Measurements from ENCODE around the gene KCNQ1. TPM values are rescaled to one million over a fixed set of nuclear protein-coding genes. Genes with fewer than 3 reads are reported as not detected.

Gene KCNQ1
- total and polyA plus RNA-seq, 9 of the 15 experiments (the other 6 are each of a cell fraction or from before 2014, with no cell fraction given) = 0.44 TPM; not detected in 8

- TF ChIP-seq, protein P1, sequence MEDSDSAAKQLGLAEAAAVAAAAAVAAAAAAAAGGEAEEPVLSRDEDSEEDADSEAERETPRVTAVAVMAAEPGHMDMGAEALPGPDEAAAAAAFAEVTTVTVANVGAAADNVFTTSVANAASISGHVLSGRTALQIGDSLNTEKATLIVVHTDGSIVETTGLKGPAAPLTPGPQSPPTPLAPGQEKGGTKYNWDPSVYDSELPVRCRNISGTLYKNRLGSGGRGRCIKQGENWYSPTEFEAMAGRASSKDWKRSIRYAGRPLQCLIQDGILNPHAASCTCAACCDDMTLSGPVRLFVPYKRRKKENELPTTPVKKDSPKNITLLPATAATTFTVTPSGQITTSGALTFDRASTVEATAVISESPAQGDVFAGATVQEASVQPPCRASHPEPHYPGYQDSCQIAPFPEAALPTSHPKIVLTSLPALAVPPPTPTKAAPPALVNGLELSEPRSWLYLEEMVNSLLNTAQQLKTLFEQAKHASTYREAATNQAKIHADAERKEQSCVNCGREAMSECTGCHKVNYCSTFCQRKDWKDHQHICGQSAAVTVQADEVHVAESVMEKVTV (CRISPR knock-in tag; IDR thresholded peaks at IDR 0.05) = no peak
- TF ChIP-seq MEF2A (IDR thresholded peaks at IDR 0.05; ENCODE audit: control insufficient read depth, low read depth, low read length) (peak; percentile 87), TCF3 (CRISPR knock-in tag; IDR thresholded peaks at IDR 0.05) (peak; percentile 67), TAF7 (tag; IDR thresholded peaks at IDR 0.05) (no peak), ZNF717 (CRISPR knock-in tag; IDR thresholded peaks at IDR 0.05) (no peak), HNRNPLL (IDR thresholded peaks at IDR 0.05; ENCODE audit: low read depth, low read length, poor library complexity, severe bottlenecking) (no peak), TEAD1 (CRISPR knock-in tag; IDR thresholded peaks at IDR 0.05) (no peak), HIVEP1 (CRISPR knock-in tag; IDR thresholded peaks at IDR 0.05) (no peak)
Observed at GRCh38 chr11:2740275-2740940, 295.6 kb downstream of the KCNQ1 start (continued).

DNA sequence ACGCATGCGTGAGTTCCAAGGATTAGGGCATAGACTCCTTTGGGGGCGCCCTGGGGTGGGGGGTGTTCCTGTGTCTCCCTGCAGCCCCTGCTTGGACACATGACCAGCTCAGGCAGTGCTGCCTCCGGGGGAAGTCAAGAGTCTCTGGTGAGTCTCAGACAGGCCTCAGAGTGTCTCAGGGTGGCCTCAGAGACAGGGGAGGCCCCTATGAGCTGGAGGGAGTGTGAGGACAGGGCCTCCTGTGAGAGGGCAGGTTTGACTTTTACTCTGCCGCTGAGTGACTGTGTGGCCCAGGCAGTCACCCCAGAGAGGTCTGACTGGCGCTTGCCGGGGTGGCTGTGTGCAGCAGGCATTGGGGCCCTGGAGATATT lies 296.2 kb downstream of the KCNQ1 start:
- POLR2A ChIA-PET = interaction anchor here (0.7 kb wide), 1 partner anchor 25 kb away, joined by 3 read pairs; no protein-coding TSS in a partner anchor
- CTCF ChIA-PET (ENCODE audit: low intra/inter-chr PET ratio) = no interaction called here
- Histone ChIP-seq H3K9me3 (replicated peaks; ENCODE audit: control insufficient read depth, insufficient read depth, low read depth, low read length) (no peaks in the 10 kb centered on the region), H4K20me1 (replicated peaks; ENCODE audit: control insufficient read depth, insufficient read depth, low read length) (no peaks in the 10 kb centered on the region), H3K4me2 (ENCODE audit: insufficient read depth, low read length) (0 out of 2 replicates have a peak overlapping the region, but pooled peaks have one; percentile 30), H3K9me1 (ENCODE audit: control insufficient read depth, insufficient read depth, low read length) (no peaks in the 10 kb centered on the region), H2AFZ (ENCODE audit: low read depth, low read length) (peak overlapping the region; percentile 88), H3K4me3 (no peak overlapping the region), H3K9ac (ENCODE audit: insufficient read depth in 1 of 2, low read depth in 2 of 2, low read length in 2 of 2) (peak overlapping the region in 1 of 2 experiments; percentile 85; a peak in 3 of 4 replicates), H3K36me3 (ENCODE audit: control insufficient read depth, insufficient read depth, low read length) (no peaks in the 10 kb centered on the region), H3K79me2 (ENCODE audit: control insufficient read depth, insufficient read depth, low read length) (no peaks in the 10 kb centered on the region), H3K27ac (ENCODE audit: extremely low read depth, low read depth, low read length) (peak overlapping the region; percentile 38; the same call in 1 of the 3 replicates), H3K27me3 (ENCODE audit: control insufficient read depth in 2 of 2, insufficient read depth in 2 of 2, low read length in 2 of 2) (no peaks in the 10 kb centered on the region), H3K4me1 (replicated peaks in 1 of 2; ENCODE audit: control insufficient read depth in 2 of 2, insufficient read depth in 2 of 2, low read length in 2 of 2) (peaks cover 43 to 71% of the 10 kb centered on the region in 2 experiments)
- intact Hi-C loops (cut with micrococcal nuclease) = no loop called here
- peak in 2 of 4 experiments; percentile 30 to 49 for DNase-seq (ENCODE audit: extremely low read depth in 1 of 4, low spot score in 3 of 4)
- FAIRE-seq = no peak
- 72% methylated on average over 7 of the region's 7 CpGs for WGBS (ENCODE audit: insufficient coverage, low coverage, missing lambda C conversion rate)
- BruUV-seq (replicated peaks) = no TSS peak
- in situ Hi-C loops (cut with MboI) = no loop called here
- peak; percentile 62 for ATAC-seq
- TF ChIP-seq, protein P2, sequence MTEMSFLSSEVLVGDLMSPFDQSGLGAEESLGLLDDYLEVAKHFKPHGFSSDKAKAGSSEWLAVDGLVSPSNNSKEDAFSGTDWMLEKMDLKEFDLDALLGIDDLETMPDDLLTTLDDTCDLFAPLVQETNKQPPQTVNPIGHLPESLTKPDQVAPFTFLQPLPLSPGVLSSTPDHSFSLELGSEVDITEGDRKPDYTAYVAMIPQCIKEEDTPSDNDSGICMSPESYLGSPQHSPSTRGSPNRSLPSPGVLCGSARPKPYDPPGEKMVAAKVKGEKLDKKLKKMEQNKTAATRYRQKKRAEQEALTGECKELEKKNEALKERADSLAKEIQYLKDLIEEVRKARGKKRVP (CRISPR knock-in tag; IDR thresholded peaks at IDR 0.05) = no peak
- TF ChIP-seq TBL1XR1 (IDR thresholded peaks at IDR 0.05; ENCODE audit: low read length in 2 of 2) (no peak), ZBTB17 (CRISPR knock-in tag; IDR thresholded peaks at IDR 0.05) (no peak), PRMT5 (CRISPR knock-in tag; IDR thresholded peaks at IDR 0.05) (no peak), FOXP4 (CRISPR knock-in tag; IDR thresholded peaks at IDR 0.05; ENCODE audit: borderline replicate concordance) (0 out of 2 replicates have a peak, but pooled peaks have one; percentile 19), MLX (CRISPR knock-in tag; conservative IDR thresholded peaks at IDR 0.05) (no peak)
